T-cell (primary cell): ENCODE results near the gene PRKCQ. TPM values are rescaled to one million over a fixed set of nuclear protein-coding genes. Genes with fewer than 3 reads are reported as not detected.
A peak's percentile ranks its signal among the peaks of the same experiment; 100 is the strongest.
"Not testable (repeated sequence)": the region's sequence is repeated elsewhere in the genome, so short reads cannot be mapped to it uniquely, and the experiment has no call there.

Experiments used
- ATAC-seq, 4 experiments: fragments of 200-7000 bp in 3 of 4; fragments of 150-1000 bp in 1 of 4; cut with Tn5 transposase; replicated peaks in 1 of 4; 1 replicate in 3 of 4; 2 replicates in 1 of 4; pipeline ENCODE4 v1.10.0; 2021; ENCODE audit warnings: moderate library complexity in 3 of 4, mild to moderate bottlenecking in 2 of 4, moderate number of reproducible peaks in 1 of 4
- CTCF ChIA-PET, 2 donors: fragments of 300-600 bp; sonication (Branson Sonifier 250); formaldehyde crosslinking; loops; one replicate each; lab custom pipeline; 2022; ENCODE audit warnings: antibody characterized with exemption in 2 of 2; lab: Charles Lee
- POLR2A ChIA-PET, 2 donors: fragments of 300-600 bp; sonication (Branson Sonifier 250); formaldehyde crosslinking; loops; one replicate each; lab custom pipeline; 2022; ENCODE audit warnings: antibody characterized with exemption in 2 of 2; lab: Charles Lee
- DNase-seq, 35 experiments: peaks; one replicate each; pipeline versions ENCODE4 v3.0.0 to v3.0.0-alpha.2; 2013 to 2023
- H3K27ac ChIP-seq: one replicate; pipeline ENCODE4 v1.5.1; 2013; ENCODE audit warnings: low read length
- H3K27me3 ChIP-seq, 2 experiments: replicated peaks in 1 of 2; 1 replicate in 1 of 2; 2 replicates in 1 of 2; pipeline versions ENCODE4 v1.6.1 to v1.7.0; 2013; ENCODE audit warnings: low read length in 1 of 2, mixed read lengths in 1 of 2; ENCODE audit not compliant: control insufficient read depth in 2 of 2, insufficient read depth in 2 of 2; ENCODE audit errors: extremely low read depth in 1 of 2
- H3K36me3 ChIP-seq, 2 donors: 1 replicate in 1 of 2; 2 replicates in 1 of 2; pipeline versions ENCODE4 v1.6.1 to v1.7.0; 2013; ENCODE audit warnings: low read length in 1 of 2; ENCODE audit not compliant: control insufficient read depth in 2 of 2, insufficient read depth in 1 of 2; ENCODE audit errors: extremely low read depth in 1 of 2
- H3K4me1 ChIP-seq, 2 experiments: 1 replicate in 1 of 2; 2 replicates in 1 of 2; pipeline versions ENCODE4 v1.6.1 to v1.7.0; 2013; ENCODE audit warnings: low read length in 2 of 2, mixed read lengths in 1 of 2; ENCODE audit not compliant: insufficient read depth in 2 of 2, control insufficient read depth in 1 of 2; ENCODE audit errors: extremely low read depth in 1 of 2
- H3K4me3 ChIP-seq, 2 donors: 1 replicate in 1 of 2; 2 replicates in 1 of 2; pipeline versions ENCODE4 v1.5.1 to v1.7.0; 2013; ENCODE audit warnings: mild to moderate bottlenecking in 2 of 2, low read length in 1 of 2, moderate library complexity in 1 of 2; ENCODE audit not compliant: control insufficient read depth in 1 of 2; ENCODE audit errors: extremely low read depth in 1 of 2
- H3K9me3 ChIP-seq: 2 replicates; pipeline ENCODE4 v1.7.0; 2013
- H3K27ac Mint-ChIP-seq, 2 donors: one replicate each; pipeline ENCODE4 v1.8.0; 2020 to 2021; ENCODE audit warnings: mild to moderate bottlenecking in 2 of 2, mixed read lengths in 2 of 2
- H3K27me3 Mint-ChIP-seq, 2 donors: one replicate each; pipeline ENCODE4 v1.8.0; 2021 to 2022; ENCODE audit warnings: mixed read lengths in 2 of 2
- H3K36me3 Mint-ChIP-seq: one replicate; pipeline ENCODE4 v1.8.0; 2021; ENCODE audit warnings: mixed read lengths
- H3K4me1 Mint-ChIP-seq, 3 donors: one replicate each; pipeline ENCODE4 v1.8.0; 2020 to 2022; ENCODE audit warnings: mixed read lengths in 3 of 3, mild to moderate bottlenecking in 1 of 3
- H3K4me3 Mint-ChIP-seq, 3 donors: one replicate each; pipeline ENCODE4 v1.8.0; 2020 to 2022; ENCODE audit warnings: mild to moderate bottlenecking in 3 of 3, mixed read lengths in 3 of 3, moderate library complexity in 3 of 3
- H3K9me3 Mint-ChIP-seq, 3 donors: one replicate each; pipeline ENCODE4 v1.8.0; 2020 to 2022; ENCODE audit warnings: mixed read lengths in 3 of 3
- WGBS: methylation state at CpG from one replicate; pipeline ENCODE4 v1.1.5; 2013; ENCODE audit warnings: missing lambda C conversion rate; ENCODE audit not compliant: insufficient coverage; 5-methylcytosine and 5-hydroxymethylcytosine counted together
- total RNA-seq, 35 experiments: library from RNA in 6 of 35; stranded (reverse) in 6 of 35; fragments of 120-200 nt in 1 of 35; gene quantifications; one replicate each; pipeline versions ENCODE4 v1.2.1 to v1.2.4 and lab custom pipeline; 2013 to 2026

PRKCQ gene
- total RNA-seq, 5 donors from 2014 or later (not counting 1 experiment from before 2014, with no cell fraction given) = 60.3 to 67.4 (median 61.6) TPM

- peaks cover 7 to 9% of the 10 kb centered on the region in 2 experiments for H3K4me1 ChIP-seq
- ChIA-PET POLR2A (interaction anchor here in 1 of 2 donors (1.2 kb wide), 1 partner anchor 34 kb away, joined by 5 read pairs; no protein-coding TSS in a partner anchor), CTCF (interaction anchor here in 1 of 2 donors (0.6 kb wide), 1 partner anchor 222 kb away, joined by 4 read pairs; no protein-coding TSS in a partner anchor)
- Mint-ChIP-seq H3K4me1 (peaks cover 20 to 30% (median 29%) of the 10 kb centered on the region in 3 donors), H3K36me3 (peaks cover 26% of the 10 kb centered on the region), H3K27me3 (no peaks in the 10 kb centered on the region), H3K9me3 (peaks cover 6 to 23% (median 17%) of the 10 kb centered on the region in 3 donors), H3K27ac (peak overlapping the region; percentile 80 to 90), H3K4me3 (peak overlapping the region; percentile 58 to 77 (median 69))
- peak in 27 of 35 experiments; percentile 5 to 58 (median 31) for DNase-seq
- H3K27ac ChIP-seq = peak overlapping the region; percentile 8
- ATAC-seq = peak; percentile 87 to 92 (median 92)
- H3K4me3 ChIP-seq = peak overlapping the region in 1 of 2 donors; percentile 45
- H3K36me3 ChIP-seq = no peaks in the 10 kb centered on the region
- no peaks in the 10 kb centered on the region for H3K27me3 ChIP-seq
- H3K9me3 ChIP-seq = no peaks in the 10 kb centered on the region
- WGBS = 11% methylated on average over 7 of the region's 7 CpGs
Observed at GRCh38 chr10:6382081-6382480, 198.0 kb downstream of the PRKCQ start.

- H3K27ac Mint-ChIP-seq, H3K27me3 ChIP-seq, H3K27ac ChIP-seq, H3K4me3 ChIP-seq, H3K4me1 ChIP-seq, H3K4me3 Mint-ChIP-seq, POLR2A ChIA-PET, H3K27me3 Mint-ChIP-seq, CTCF ChIA-PET, DNase-seq, H3K9me3 ChIP-seq, H3K36me3 ChIP-seq, ATAC-seq: not testable (repeated sequence)
- peaks cover 6 to 23% (median 17%) of the 10 kb centered on the region in 3 donors for H3K9me3 Mint-ChIP-seq
- WGBS = 80% methylated on average over 3 of the region's 5 CpGs
- H3K36me3 Mint-ChIP-seq = peaks cover 30% of the 10 kb centered on the region
- H3K4me1 Mint-ChIP-seq = peaks cover 20 to 30% (median 29%) of the 10 kb centered on the region in 3 donors
Observed at GRCh38 chr10:6380478-6380877, 199.6 kb downstream of the PRKCQ start.

GRCh38 chr10:6379015-6379776 is 200.9 kb downstream of the PRKCQ start:
- peaks cover 30% of the 10 kb centered on the region for H3K36me3 Mint-ChIP-seq
- H3K9me3 ChIP-seq = no peaks in the 10 kb centered on the region
- H3K4me3 ChIP-seq = no peak overlapping the region
- WGBS = no CpG with 5 or more reads among the region's 1 CpG
- H3K27ac Mint-ChIP-seq = no peak overlapping the region
- CTCF ChIA-PET = interaction anchor here in 1 of 2 donors (1.0 kb wide), 1 partner anchor 123 kb away, joined by 3 read pairs; no protein-coding TSS in a partner anchor
- peaks cover 7 to 9% of the 10 kb centered on the region in 2 experiments for H3K4me1 ChIP-seq
- no peaks in the 10 kb centered on the region for H3K36me3 ChIP-seq
- no peak for ATAC-seq
- H3K27ac ChIP-seq = no peak overlapping the region
- no peak for DNase-seq
- no peaks in the 10 kb centered on the region for H3K27me3 ChIP-seq
- H3K9me3 Mint-ChIP-seq = peaks cover 6 to 23% (median 17%) of the 10 kb centered on the region in 3 donors
- H3K27me3 Mint-ChIP-seq = no peaks in the 10 kb centered on the region
- H3K4me1 Mint-ChIP-seq = peaks cover 20 to 29% (median 28%) of the 10 kb centered on the region in 3 donors
- POLR2A ChIA-PET = no interaction called here
- no peak overlapping the region for H3K4me3 Mint-ChIP-seq
